Activated CD4-positive, CD25-positive, alpha-beta regulatory T cell treated with anti-CD3 and anti-CD28 coated beads, Interleukin-2, amount 50 U/mL, for 16 hours (primary cell): Measurements from ENCODE around the gene PHC2.

ENCODE experiments used
- DNase-seq: peaks from one replicate; pipeline ENCODE4 v3.0.0-alpha.2; 2020; ENCODE audit warnings: low read depth, low spot score

Gene PHC2

GRCh38 chr1:33349778-33350610 lies 80.9 kb downstream of the PHC2 start:
- peak; percentile 60 for DNase-seq

- no peak for DNase-seq
Measured at GRCh38 chr1:33349081-33349759, 81.7 kb downstream of the PHC2 start.

- DNase-seq: no peak
Measured at GRCh38 chr1:33348676-33349080, 82.2 kb downstream of the PHC2 start.

GRCh38 chr1:33348194-33348593 lies 82.7 kb downstream of the PHC2 start:
- no peak for DNase-seq

- DNase-seq: no peak
Measured at GRCh38 chr1:33347650-33347992, 83.3 kb downstream of the PHC2 start.

- no peak for DNase-seq
Measured at GRCh38 chr1:33346927-33347649, 83.8 kb downstream of the PHC2 start.

- no peak for DNase-seq
Measured at GRCh38 chr1:33346533-33346926, 84.4 kb downstream of the PHC2 start.

GRCh38 chr1:33344896-33345560 lies 85.9 kb downstream of the PHC2 start:
- no peak for DNase-seq

- no peak for DNase-seq
Measured at GRCh38 chr1:33343539-33343938, 87.4 kb downstream of the PHC2 start.

GRCh38 chr1:33342041-33342723 lies 88.7 kb downstream of the PHC2 start:
- no peak for DNase-seq

GRCh38 chr1:33341190-33341589 lies 89.7 kb downstream of the PHC2 start:
- no peak for DNase-seq

- DNase-seq: no peak
Measured at GRCh38 chr1:33339413-33339812, 91.5 kb downstream of the PHC2 start.

GRCh38 chr1:33338440-33339211 lies 92.3 kb downstream of the PHC2 start:
- DNase-seq: no peak

GRCh38 chr1:33338048-33338439 lies 92.9 kb downstream of the PHC2 start:
- DNase-seq: no peak

GRCh38 chr1:33337441-33337840 lies 93.5 kb downstream of the PHC2 start:
- DNase-seq: no peak

GRCh38 chr1:33336580-33336979 lies 94.3 kb downstream of the PHC2 start:
- DNase-seq: no peak

GRCh38 chr1:33335020-33335419 lies 95.9 kb downstream of the PHC2 start:
- no peak for DNase-seq

GRCh38 chr1:33334081-33334552 lies 96.8 kb downstream of the PHC2 start:
- no peak for DNase-seq

GRCh38 chr1:33332881-33333280 lies 98.0 kb downstream of the PHC2 start:
- no peak for DNase-seq

GRCh38 chr1:33332357-33332789 lies 98.5 kb downstream of the PHC2 start:
- DNase-seq: no peak
